ENCODE data around the gene EFCAB6. TPM values are rescaled to one million over a fixed set of nuclear protein-coding genes. Genes with fewer than 3 reads are reported as not detected.

The EFCAB6 gene
- total and polyA plus RNA-seq, 8 donors = 0.29 to 10.5 (median 3.5) TPM

DNA sequence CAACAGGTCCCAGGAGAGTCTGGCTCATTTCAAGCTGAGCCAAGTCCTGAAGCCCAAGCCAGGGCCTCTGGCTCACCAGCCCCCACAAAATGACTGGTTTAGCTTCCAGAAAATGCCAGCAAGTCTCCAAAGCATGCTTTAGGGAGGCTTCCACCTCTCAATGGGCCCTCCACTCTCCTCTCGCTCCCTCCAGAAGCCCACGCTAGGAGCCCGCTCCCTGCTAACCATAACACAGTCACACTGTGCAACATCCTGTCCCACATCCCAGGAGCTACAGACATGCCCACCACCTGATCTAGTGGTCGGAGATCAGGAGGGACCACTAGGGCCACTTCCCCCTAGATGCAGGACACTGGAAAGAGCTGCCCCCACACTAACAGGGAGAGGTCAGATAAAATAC lies 43.3 kb upstream of the EFCAB6 start:
- Histone ChIP-seq H3K4me3 (no peak overlapping the region), H3K27me3 (peaks cover 0 to 72% (median 8%) of the 10 kb centered on the region in 3 donors), H3K4me1 (no peaks in the 10 kb centered on the region), H3K9me3 (peaks cover 0 to 14% (median 9%) of the 10 kb centered on the region in 4 donors), H3K36me3 (no peaks in the 10 kb centered on the region), H3K27ac (no peak overlapping the region)
- 70 to 95% (median 84%) methylated on average over 4 of the region's 4 CpGs for WGBS, 5 donors
- intact Hi-C loops (cut with DNase I; ENCODE audit: low total_unique reads) = no loop called here
- no peak for TF ChIP-seq POLR2A (IDR thresholded peaks at IDR 0.05)
- TF ChIP-seq, protein P1, sequence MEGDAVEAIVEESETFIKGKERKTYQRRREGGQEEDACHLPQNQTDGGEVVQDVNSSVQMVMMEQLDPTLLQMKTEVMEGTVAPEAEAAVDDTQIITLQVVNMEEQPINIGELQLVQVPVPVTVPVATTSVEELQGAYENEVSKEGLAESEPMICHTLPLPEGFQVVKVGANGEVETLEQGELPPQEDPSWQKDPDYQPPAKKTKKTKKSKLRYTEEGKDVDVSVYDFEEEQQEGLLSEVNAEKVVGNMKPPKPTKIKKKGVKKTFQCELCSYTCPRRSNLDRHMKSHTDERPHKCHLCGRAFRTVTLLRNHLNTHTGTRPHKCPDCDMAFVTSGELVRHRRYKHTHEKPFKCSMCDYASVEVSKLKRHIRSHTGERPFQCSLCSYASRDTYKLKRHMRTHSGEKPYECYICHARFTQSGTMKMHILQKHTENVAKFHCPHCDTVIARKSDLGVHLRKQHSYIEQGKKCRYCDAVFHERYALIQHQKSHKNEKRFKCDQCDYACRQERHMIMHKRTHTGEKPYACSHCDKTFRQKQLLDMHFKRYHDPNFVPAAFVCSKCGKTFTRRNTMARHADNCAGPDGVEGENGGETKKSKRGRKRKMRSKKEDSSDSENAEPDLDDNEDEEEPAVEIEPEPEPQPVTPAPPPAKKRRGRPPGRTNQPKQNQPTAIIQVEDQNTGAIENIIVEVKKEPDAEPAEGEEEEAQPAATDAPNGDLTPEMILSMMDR (IDR thresholded peaks at IDR 0.05) = no peak
- TF ChIP-seq POLR2AphosphoS5 (IDR thresholded peaks at IDR 0.05) = no peak
- TF ChIP-seq EP300 (IDR thresholded peaks at IDR 0.05) = no peak
- no peak for DNase-seq

DNA sequence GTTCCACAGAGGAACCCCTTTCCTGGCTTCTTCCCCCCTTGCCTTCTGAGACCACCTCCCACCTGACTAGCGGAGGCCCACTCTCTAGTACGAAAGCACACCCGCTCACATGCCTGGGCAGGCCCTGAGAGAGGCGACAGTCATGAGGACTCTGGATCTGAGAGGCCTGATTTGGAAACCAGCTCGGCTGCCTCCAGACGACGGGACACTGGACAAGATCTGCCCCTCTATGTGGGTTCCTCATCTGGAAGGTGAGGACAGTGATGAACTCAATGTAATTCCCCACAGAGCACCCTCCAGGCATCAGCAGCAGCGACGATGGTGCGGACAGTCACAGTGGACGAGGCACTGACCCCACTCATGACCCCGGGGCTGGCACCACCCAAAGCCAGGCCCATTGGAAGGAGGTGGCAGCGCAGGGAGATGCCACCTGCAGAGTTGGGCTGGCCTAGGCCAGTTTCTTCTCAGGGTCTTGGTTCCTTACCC lies 42.7 kb upstream of the EFCAB6 start:
- Histone ChIP-seq H3K27me3 (peaks cover 0 to 72% (median 6%) of the 10 kb centered on the region in 3 donors), H3K4me1 (no peaks in the 10 kb centered on the region), H3K27ac (no peak overlapping the region), H3K36me3 (no peaks in the 10 kb centered on the region), H3K9me3 (peaks cover 0 to 14% (median 9%) of the 10 kb centered on the region in 4 donors), H3K4me3 (no peak overlapping the region)
- intact Hi-C loops (cut with DNase I; ENCODE audit: low total_unique reads) = no loop called here
- no peak for DNase-seq
- TF ChIP-seq POLR2A (IDR thresholded peaks at IDR 0.05) (no peak), POLR2AphosphoS5 (IDR thresholded peaks at IDR 0.05) (no peak), EP300 (IDR thresholded peaks at IDR 0.05) (no peak)
- TF ChIP-seq, protein P1 (IDR thresholded peaks at IDR 0.05) = no peak
- WGBS, 5 donors = 91 to 96% (median 93%) methylated on average over 9 to 13 of the region's 13 CpGs

GRCh38 chr22:43854121-43854785 lies 42.1 kb upstream of the EFCAB6 start:
- intact Hi-C loops (cut with DNase I; ENCODE audit: low total_unique reads) = no loop called here
- no peak for DNase-seq
- TF ChIP-seq, protein P1 (IDR thresholded peaks at IDR 0.05) = no peak
- TF ChIP-seq POLR2AphosphoS5 (IDR thresholded peaks at IDR 0.05) = no peak
- TF ChIP-seq EP300 (IDR thresholded peaks at IDR 0.05) = no peak
- TF ChIP-seq POLR2A (IDR thresholded peaks at IDR 0.05) = no peak
- no peaks in the 10 kb centered on the region for H3K4me1 ChIP-seq
- no peak overlapping the region for H3K4me3 ChIP-seq
- WGBS, 5 donors = 72 to 79% (median 78%) methylated on average over 12 to 14 of the region's 14 CpGs
- H3K27ac ChIP-seq = no peak overlapping the region
- H3K27me3 ChIP-seq = peaks cover 0 to 72% (median 7%) of the 10 kb centered on the region in 3 donors
- peaks cover 0 to 14% (median 9%) of the 10 kb centered on the region in 4 donors for H3K9me3 ChIP-seq
- no peaks in the 10 kb centered on the region for H3K36me3 ChIP-seq

- H3K27ac ChIP-seq = no peak overlapping the region
These were observed 41.3 kb upstream of the EFCAB6 start for GRCh38 chr22:43853328-43853931.

More at GRCh38 chr22:43853328-43853931, 41.3 kb upstream of the EFCAB6 start:
- Histone ChIP-seq H3K4me3 (no peak overlapping the region), H3K9me3 (peaks cover 0 to 14% (median 9%) of the 10 kb centered on the region in 4 donors), H3K4me1 (no peaks in the 10 kb centered on the region), H3K36me3 (no peaks in the 10 kb centered on the region), H3K27me3 (peaks cover 0 to 72% (median 7%) of the 10 kb centered on the region in 3 donors)
- DNase-seq = no peak
- WGBS, 5 donors = 67 to 78% (median 72%) methylated on average over 4 to 10 of the region's 10 CpGs
- TF ChIP-seq POLR2AphosphoS5 (IDR thresholded peaks at IDR 0.05) (no peak), EP300 (IDR thresholded peaks at IDR 0.05) (no peak), POLR2A (IDR thresholded peaks at IDR 0.05) (no peak)
- TF ChIP-seq, protein P1 (IDR thresholded peaks at IDR 0.05) = no peak
- intact Hi-C loops (cut with DNase I; ENCODE audit: low total_unique reads) = no loop called here
